ELR (cell line): ENCODE results near the gene SAMD7.
A peak's percentile ranks its signal among the peaks of the same experiment; 100 is the strongest.

Source experiments
- DNase-seq: peaks from one replicate; pipeline ENCODE4 v3.0.0-alpha.2; 2015; ENCODE audit warnings: low read depth

The SAMD7 gene

DNA sequence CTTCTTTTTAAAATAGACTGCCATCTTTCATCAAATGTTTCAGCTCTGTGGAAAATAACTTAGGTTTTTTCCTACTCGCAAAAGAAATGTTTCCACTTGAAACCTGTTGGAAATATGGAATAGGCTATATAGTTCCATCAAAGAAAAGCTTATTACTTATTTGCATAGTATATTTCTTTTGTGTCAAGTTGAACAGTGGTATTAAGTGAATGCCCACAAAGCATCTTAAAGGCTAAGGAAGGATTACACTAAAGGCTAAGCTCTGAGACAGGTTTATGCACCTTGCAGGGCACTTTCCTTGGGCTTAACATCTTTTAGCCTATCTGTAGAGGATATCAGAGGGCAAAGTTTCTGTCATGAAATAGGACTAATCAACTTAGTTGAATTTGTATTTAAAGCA is at the start of gene SAMD7:
SAMD7 (plus strand) TSS at position 301 of the 400 bp plus-strand sequence. CDS start 7,927 bp downstream, outside the sequence.
- DNase-seq, result no peak

DNA sequence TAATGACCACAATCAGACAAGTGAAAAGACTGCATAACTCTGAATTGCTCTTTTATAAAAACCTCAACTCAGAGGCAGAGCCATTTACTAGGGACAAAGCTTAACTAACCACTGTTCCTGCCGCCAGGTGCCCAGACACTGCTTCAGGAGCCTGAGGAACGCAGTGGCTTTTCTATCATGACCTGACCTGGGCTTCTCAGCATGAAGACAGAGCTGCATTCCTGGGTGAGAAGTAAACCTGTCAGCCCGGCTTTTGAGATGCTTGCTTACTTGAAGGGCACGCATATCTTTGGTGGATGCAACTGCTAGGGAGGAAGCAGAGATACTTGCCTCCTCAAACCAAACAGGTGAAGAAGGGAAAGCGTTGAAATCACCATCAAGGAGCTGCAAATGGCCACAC is 49.5 kb upstream of the SAMD7 start:
- no peak for DNase-seq

DNA sequence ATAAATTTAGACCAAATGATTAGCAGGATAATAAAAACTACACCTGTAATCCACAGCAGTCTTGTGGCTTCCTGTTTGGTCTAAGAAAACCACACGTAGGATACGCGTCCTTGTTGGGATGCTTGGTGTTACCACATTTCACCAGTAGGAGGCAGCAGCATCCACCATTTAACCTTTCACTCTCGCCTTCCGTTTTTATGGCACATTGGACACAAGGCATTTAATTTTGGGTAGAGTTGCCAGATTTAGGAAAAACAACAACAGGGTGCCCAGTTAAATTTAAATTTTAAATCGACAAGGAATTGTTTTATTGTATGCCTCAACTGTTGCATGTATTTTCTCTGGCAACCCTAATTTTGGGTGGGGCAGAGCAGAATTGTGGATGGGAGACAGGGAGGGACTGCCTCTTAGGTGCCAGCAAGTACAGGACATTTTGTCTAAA is 47.9 kb upstream of the SAMD7 start:
- DNase-seq, result peak; percentile 72

DNA sequence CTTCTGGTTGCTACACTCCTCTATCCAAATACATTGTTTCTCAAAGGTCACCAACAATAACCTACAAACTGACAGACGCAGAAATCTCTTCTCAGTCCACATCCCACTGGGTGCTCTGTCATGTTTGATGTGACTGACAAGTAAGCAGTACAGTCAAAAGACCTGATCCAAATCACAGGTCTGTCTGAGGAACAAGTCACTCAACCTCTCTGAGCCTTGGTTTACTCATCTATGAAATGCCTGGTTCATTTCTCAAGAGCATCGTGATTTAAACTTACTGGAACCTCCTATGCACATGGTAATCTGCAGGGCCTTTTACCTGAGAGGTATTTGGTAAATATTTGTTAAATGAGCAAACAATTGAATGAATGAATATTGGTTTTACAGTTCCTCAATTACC is 47.1 kb upstream of the SAMD7 start:
- no peak for DNase-seq

GRCh38 chr3:169865176-169865767 is 46.1 kb upstream of the SAMD7 start:
- no peak for DNase-seq

DNA sequence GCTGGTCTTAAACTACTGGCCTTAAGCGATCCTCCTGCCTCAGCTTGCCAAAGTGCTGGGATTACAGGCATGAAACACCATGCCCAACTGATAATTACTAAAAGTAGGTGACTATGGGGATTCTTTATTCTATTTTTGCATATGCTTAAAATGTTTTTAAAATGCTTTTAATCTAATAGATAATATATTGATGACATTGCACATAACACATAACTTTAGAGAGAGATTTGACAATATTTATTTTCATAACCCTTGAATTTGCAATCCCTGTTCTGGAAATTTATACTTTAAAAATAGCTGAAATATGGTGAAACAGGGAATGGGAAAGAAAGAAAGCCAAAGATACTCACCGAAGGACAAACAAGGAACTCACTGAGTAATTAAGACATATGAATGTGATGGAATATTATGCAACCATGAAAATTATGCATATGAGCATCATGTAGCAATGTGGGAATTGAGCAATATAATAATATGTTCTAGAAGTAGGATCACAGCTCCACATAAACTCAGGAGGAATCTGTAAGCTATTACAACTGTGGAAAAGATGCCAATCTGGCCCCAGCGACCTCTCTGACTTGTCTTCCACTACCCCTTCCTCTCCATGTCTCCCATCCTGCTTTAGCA is 43.7 kb upstream of the SAMD7 start:
- no peak for DNase-seq

- no peak for DNase-seq
Observed at GRCh38 chr3:169868369-169868768, 43.0 kb upstream of the SAMD7 start.

DNA sequence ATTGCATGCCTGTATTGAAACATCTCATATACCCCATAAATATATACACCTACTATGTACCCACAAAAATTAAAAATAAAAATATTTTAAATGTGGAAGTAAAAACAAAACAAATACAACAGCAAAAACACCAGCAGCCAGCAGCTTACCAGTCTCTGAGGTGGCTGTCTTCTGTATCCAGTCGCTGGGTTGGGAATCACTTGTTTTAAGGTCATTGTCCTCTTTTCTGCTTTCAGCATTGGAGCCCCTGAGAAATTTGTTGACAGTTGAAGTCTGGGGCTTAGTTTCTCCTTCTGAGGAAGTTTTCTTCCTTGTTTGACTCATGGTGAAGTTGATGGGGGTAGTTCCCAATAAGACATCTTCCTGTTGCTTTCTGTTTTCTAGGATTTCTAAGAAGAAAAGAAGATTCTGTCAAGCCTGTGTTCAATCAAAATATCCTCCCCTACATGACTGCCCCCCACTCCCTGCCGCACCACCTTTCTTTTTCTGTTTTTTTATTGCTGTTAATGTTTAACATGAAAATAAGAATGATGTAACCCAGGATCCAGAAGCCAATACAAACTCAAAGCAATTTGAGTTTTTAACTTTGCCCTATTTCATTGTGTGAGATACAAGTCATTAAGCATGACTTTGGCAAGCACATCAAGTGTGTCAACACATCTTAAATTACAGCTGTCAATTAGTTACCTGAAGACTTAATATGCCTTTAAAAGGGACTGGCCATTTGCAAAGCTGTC is 41.7 kb upstream of the SAMD7 start, which contains the start of gene LRRC31:
LRRC31 (minus strand) TSS at position 452 of the 737 bp plus-strand sequence; CDS start at position 324, 128 bp downstream.
- no peak for DNase-seq

DNA sequence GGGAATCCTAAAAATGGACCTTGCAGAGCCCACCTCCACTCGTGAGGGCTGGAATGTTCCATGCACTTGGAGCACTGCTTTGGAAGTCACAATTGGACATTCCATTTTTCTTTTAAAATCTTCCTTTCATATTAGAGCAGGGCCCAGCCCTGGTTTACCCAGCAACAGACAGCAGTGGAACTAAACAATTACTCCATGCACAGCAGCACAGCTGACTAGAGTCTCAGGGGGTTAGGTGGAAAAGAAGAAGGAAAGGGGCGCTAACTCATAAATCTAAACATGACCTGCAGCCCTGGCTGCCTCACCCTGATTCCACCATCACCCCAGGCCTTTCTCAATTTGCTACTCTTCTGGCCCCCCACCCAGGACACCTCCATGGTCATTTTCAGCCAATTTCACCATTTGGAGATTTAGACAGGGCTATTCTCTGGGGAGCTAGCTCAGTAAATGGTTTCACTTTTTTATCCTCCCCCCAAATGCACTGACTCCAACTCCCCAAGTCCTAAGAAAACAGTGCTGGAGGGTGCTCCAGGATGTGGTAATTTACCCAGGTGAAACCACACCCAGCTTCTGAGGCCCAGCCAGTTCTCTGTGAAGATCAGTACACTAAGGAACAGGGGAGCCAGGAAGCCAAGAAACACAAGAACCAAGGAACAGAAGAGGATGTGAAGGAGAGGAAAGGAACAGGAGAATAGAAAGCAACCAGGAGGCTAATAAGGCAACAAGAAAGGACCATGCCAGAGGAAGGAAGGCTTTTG is 40.1 kb upstream of the SAMD7 start:
- DNase-seq, result no peak

DNA sequence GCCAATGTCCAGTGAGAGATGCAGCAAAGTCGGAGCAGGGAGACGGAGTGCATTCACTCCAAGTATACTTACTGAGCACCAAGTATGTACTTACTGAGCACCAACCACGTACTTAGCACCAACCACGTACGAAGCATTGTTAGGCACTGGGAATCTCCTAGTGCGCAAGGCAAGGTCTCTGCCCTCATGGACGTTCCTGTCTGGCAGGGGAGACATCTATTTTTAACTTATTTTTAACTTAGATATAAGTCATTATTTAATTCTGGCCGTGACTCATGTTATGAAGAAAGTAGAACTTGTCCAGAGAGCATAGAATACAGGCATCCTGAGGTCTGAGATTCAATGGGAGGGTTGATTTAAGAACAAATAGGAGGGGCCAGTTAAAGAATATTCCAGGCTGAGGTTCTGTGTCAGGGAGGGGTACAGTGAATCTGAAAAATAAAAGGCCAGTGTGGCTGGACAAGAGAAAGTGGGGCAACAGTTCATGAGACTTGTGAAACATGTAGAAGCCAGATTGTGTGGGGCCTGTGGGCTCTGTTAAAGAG is 32.3 kb upstream of the SAMD7 start:
- no peak for DNase-seq

DNA sequence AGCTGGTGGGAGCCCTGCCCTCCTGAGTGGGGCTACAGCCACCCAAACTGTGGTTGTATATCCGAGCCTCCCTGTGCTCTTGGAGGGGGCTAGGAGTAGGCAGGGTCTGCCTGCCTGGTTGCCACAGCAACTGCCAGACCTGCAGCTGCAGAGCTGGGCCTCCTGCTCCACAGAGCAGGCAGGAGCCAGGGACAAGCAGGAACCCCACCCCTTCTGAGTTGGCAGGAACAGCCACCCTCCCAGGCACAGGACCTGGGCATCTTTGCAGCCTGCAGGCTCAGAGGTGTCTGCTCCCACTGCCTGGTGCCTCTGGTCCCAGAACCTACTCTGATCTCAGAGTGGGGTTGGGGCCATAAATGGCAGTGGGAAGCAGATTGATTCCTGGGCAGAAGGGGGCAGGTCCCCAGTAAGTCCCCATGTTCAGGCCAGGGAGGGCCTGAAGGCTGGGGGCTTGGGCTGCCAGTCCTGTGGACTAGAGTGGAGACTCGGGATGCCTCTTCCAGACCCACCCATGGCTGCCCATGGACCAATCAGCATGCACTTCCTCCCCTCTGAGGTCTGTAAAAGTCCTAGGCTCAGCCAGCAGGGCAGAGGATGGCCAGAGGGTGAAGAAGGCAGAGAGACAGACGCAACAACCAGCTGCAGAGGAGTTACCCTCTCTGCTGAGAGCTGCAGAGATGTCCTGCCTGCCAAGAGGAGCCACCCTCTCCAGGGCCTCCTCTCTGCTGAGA is 31.4 kb upstream of the SAMD7 start:
- no peak for DNase-seq

GRCh38 chr3:169880576-169881250 is 30.7 kb upstream of the SAMD7 start:
- no peak for DNase-seq

GRCh38 chr3:169886671-169887070 is 24.7 kb upstream of the SAMD7 start:
- no peak for DNase-seq

GRCh38 chr3:169891886-169892285 is 19.5 kb upstream of the SAMD7 start:
- no peak for DNase-seq

DNA sequence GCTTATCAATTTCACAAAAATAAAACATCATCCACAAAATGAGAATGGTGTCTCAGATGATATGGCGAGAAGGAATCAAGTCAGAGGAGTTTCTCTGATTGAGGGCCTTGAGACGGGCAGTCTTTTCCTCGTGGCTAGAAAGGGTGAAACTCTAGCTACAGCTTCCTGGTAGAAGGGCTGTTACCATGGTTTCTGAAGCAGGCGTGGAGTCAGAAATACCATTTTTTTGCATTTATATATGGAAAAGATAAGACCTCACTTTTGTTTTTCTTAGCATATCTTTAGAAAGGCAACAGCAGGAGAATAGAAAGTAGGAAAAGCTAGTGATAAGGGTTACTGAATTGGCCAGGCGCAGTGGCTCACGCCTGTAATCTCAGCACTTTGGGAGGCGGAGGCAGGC is 17.3 kb upstream of the SAMD7 start:
- DNase-seq, result no peak

DNA sequence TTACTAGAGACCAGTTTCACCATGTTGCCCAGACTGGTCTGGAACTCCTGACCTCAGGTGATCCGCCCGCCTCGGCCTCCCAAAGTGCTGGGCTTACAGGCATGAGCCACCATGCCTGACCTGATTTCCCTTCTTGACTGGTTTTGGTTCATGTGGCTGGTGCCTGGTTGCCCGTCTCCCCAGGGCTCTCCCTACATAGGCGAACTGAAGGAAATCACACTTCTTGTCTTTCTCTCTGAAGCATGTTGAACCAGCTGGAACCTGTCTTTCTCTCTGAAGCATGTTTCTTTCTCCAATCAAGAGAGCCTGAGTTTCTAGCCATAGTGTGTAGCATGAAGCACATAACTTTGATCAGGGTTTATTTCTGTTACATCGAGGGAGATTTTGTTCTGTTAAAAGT is 16.3 kb upstream of the SAMD7 start:
- no peak for DNase-seq

GRCh38 chr3:169897284-169897683 is 14.1 kb upstream of the SAMD7 start:
- DNase-seq, result no peak

DNA sequence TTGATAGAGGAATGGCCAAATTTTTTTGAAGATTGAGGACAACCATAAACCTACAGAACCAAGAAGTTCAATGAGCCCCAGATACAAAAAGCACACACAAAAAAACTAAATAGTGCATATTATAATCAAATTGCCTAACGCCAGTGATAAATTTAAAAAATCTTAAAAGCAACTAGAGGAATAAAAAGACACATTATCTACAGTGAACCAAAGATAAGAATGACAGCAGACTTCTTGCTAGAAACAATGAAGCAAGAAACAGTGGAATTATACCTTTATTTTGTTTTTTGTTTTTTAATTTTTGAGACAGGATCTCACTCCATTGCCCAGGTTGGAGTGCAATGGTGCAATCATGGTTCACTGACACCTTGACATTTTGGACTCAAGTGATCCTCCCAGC is 9.9 kb upstream of the SAMD7 start:
- DNase-seq, result no peak

DNA sequence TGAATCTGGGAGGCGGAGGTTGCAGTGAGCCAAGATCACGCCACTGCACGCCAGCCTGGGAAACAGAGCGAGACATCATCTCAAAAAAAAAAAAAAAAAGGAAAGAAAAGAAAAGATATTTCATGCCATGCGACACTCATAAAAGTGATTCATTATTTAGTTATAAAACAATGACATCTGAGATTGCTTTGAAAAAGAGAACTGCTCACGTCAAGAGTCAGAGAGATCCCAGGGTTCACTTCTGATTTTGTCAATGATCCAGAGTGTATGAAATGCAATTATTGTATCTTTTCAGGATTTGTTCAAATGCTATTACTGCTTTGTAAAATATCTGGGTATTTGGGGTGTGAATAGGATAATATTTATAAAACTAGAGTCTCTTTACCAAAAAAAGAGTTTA is 6.0 kb upstream of the SAMD7 start:
- DNase-seq, result no peak

DNA sequence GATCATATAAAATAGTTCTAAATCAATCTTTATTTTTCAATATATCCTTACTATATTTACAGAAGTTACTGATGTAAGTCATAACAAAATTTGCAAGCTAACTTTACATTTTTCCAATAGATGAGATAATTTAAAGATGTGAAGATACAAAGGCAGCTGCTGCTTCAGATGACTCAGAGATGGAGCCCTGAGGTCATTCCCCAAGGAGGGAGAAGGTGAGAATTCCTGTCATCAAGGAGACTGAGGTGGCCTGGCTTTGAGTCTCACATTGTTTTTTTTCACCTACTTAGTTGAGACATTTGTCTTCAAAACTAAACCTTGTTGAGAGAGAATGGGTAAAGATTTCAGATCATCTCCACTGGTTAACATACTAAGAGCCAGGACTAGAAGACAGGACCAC is 3.9 kb upstream of the SAMD7 start:
- peak; percentile 24 for DNase-seq

DNA sequence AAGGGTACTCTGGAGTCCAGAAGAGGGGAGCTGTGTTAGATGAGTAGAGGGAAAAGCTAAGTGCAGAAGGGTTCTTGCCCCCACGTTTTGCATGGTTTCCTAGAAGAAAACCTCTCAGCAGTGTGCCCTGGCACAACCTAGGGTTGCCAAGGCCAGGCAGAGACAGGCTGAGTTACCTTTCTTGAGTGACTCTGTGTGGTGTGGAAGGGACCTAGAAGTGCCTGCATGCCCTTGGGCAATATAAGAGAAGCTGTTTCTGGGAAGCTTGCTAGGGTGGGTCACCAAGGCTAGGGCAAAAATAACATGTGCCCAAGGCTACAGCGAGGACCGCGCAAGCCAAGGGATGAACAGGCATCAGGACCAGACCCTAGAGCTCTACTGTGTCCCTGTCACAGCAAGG is 3.4 kb upstream of the SAMD7 start:
- no peak for DNase-seq
